OCI-M2 (cell line): ENCODE data around the gene PTPN14.

Source experiments
- DNase-seq: peaks from one replicate; lab custom pipeline; 2025; ENCODE audit not compliant: unreplicated experiment; lab: John Stamatoyannopoulos, UW

Gene PTPN14

DNA sequence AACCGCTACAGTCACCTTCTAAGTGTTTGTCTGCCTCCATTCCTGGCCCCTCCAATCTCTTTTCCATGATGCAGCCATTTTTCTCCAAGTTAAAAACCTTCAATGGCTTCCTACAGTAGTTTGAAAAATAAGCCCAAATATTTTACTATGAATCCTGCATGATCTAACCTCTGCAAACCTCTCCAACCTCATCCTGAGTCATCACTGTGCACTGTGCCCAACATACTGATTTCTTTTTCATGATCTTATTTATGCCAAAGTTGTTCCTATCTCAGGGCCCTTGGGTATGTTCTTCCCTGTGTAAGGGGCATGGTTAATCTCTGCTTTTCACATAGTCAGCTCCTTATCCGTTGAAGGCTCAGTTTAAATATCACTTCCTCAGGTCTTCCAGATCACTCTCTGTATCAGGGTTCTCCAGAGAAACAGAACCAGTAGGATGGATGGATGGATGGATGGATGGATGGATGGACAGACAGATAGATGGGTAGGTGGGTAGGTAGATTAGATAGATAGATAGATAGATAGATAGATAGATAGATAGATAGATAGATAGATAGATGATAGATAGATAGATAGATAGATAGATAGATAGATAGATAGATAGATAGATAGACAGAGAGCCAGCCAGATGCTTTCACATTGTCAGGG, 18.1 kb upstream of the PTPN14 start:
- DNase-seq: no peak

DNA sequence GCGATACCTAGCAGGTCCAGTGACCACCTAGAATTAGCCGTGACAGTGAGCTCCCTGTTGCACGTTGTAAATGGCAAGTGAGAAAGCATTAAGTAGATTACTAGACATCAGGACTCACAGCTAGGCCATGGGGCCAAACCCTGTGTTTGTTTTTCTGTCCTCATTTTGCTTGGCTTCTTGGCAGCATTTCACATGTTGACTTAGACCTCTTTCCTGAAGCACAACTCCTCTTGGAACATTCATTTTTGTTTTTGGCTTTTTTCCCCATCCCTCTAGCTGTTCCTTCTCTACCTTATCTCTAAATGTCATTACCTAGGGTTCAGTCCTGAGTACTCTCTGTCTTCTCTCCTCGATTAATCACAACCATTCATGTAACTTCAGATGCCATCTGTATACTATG, 16.9 kb upstream of the PTPN14 start:
- no peak for DNase-seq

DNA sequence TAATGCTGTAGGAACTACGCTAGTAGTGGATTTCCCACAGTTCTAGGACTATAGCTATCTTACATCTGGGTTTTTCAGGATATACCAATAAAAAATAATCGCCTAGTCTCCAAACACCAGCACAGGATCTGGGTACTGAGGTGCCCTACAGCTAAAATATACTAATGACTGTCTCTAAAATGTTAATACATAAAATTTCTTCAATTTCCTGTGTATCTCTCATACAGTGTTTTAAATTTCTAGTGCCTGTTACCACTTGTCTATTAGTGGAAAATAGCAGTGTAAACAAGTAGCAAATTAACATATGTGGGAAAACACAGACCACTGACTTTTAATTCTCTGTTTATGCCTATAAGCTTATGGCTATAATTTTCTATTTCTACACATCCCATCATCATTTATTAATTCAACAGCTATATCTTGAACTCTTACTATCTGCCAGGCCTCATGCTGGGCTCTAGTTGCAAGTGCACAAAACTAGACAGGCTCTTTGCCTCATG, 16.1 kb upstream of the PTPN14 start:
- DNase-seq: no peak

DNA sequence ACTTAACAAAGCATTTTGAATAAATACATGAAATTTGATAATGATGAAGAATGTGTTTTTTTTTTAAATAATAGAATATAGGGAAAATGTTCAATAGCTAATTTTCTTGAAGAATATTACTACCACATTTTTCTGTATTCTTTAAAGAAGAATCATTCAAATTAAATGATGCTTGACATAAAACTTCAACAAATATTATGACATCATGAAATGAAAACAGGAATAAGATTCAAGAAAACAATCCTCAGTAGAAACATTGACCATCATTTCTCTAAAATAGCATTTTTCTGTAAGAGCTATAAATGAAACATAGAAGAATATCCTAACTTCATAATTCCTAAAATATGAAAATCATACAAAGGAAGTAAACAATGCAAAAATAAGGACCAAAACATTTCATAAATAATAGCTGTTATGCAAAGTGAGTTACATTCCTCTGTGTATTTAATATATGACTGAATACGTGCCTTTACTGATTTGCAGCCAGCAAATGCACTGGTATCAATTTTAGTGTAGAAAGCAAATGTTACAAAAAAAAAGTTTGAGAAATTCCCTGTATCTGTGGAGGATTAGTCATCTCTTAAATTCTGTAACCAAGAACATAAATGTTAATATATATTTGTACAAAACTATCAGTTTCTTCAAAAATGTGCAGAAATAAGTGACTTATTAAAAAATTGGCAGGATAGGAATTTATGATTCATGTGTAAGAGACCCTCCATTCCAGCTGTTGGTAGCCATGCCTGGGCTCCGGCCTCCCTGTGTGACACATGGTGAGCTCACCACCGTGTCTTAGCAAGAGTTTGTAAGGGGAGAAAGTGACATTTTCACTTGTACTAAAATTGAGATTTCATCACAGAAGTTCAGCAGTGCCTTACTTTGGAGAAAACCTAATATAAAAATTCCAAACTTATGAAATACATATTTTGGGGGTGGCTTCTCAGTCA, 15.0 kb upstream of the PTPN14 start:
- no peak for DNase-seq

DNA sequence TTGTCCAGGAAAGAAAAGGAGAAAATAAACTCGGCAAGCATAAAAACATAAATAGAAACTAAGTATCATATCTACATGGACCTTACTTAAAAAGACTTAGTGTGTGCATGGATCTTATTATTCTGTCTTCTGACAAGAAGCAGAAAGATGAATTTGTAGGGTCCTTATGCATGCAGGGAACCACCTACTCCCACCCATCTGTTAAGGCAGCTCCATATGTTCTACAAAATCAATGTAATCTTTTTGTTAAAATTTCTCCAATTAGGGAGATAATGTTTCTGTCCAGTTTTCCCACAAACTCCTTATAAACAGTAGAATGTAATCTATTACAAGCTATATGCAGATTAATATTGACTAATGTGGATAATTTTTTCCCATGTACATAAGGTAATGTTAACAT, 13.9 kb upstream of the PTPN14 start:
- DNase-seq: no peak

DNA sequence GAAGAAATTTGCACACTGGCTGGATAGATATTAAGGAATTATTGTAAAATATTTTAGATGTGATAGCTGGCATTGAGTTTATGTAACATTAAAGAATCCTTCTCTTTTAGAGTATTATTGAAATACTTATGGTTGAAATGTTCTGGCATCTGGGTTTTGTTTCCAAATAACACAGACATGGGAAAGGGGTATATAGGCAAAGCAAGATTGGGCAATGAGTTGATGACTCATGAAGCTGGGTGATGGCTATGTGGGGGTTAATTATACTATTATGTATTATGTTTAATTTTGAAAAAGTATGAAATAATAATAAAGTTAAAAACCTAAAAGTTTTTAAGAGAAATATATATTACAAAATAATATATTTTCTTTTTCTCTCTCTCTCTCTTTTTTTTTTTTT, 12.5 kb upstream of the PTPN14 start:
- no peak for DNase-seq

DNA sequence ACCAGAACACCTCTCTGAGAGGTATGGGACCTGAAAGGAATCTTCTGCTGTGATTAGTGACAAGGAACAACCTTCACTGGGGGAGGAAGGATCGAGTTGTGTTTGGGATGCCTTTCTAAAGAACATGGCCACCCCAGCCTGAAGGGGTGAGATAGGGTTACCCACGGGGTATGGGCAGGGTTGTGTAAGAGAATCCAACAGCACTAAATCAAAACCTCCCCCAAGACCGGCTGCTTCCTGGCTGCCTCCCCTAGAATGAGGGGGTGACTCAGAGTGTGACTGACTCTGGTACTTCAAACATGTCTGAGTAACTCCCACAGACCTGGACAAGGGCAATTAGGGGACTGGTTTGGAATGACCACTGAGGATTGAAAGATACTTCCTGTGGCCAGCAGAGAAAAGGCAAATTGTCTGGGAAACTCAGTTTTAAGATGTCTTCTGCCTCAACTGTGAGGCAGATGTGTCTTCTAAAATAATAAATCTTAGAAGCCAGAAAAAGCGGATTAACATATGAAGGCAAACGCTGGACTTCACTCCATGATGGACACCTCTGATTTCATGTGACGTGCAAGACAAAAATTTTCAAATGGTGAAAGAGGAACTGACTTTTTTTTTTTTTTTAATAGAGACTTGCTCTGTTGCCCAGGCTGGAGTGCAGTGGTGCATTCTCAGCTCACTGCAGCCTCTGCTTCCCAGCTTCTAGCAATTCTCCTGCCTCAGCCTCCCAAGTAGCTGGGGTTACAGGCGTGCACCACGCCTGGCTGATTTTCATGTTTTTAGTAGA, 6.7 kb upstream of the PTPN14 start:
- no peak for DNase-seq

DNA sequence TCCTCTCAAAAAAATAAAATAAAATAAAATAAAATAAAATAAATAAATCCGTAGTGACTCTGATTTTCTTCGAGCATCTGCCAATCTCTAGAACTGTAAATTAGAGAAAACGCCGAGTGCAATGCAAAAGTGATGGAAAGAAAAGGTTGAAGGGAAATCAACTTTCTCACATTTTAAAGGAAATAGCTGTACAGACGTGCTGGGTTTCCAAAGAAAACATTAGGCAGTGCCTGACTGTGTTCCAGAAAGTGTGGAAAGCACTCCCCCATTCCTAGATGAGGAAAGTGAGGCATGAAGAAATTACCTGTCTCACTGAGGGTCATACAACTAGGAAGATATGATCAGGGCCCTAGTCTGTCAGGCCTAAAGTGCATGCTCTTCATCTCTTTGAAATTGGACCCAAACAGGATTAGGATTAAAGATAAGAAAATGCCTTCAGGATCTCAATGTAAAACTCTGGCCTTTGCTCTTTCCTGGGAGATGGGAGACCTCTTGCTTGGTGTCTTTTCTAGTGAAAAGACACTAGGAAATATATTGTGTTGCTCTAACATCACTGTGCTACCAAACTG, 1.8 kb upstream of the PTPN14 start:
- no peak for DNase-seq

DNA sequence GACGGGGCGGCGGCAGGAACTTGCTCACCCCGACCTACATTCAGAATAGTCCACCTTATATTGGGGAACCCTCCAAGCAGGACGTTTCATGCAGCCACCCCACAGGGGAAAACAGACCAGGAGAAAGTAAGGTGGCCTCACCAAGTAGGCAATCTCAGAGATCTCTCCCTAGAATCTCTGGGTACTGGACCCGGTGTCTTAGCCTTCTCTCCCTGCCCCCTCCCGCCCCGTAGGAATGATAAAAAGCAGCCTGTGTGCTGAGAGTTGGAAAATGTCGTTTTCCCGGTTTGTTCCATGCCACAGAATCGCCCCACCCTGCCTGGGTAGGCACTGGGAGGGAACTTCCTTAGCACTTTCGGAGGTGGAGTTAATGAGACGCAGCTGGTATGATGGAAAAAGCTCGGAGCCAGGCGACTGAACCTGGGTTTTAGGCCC, 789 bp upstream of the PTPN14 start:
- no peak for DNase-seq

DNA sequence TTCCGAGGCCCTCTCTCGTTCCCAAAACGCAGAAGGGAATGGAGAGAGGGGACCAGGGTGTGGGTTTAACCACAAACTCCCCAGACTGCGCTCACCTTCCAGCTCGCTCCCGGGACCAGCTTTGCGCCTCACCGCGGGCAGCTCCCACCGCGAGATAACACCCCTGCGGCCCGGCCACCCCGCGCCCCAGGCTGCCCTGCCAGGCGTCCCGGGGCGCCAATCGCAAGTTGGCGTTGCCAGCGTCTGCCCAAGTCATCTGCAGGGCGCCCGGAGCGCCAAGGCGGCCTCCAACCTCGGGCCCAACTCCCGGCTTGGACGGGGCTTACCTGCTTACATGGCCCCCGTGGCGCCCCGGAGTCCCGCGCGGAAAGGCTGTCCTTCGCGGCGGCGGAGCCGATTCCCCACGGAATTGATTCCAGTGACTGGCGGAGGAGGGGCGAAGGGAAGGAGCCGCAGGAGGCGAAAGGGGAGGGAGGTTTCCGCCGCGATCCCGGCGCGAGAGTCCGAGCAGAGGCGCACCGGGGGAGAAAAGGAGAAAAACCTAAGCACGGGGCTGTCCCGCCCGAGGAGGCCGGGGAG, 456 bp downstream of the PTPN14 start:
- no peak for DNase-seq

DNA sequence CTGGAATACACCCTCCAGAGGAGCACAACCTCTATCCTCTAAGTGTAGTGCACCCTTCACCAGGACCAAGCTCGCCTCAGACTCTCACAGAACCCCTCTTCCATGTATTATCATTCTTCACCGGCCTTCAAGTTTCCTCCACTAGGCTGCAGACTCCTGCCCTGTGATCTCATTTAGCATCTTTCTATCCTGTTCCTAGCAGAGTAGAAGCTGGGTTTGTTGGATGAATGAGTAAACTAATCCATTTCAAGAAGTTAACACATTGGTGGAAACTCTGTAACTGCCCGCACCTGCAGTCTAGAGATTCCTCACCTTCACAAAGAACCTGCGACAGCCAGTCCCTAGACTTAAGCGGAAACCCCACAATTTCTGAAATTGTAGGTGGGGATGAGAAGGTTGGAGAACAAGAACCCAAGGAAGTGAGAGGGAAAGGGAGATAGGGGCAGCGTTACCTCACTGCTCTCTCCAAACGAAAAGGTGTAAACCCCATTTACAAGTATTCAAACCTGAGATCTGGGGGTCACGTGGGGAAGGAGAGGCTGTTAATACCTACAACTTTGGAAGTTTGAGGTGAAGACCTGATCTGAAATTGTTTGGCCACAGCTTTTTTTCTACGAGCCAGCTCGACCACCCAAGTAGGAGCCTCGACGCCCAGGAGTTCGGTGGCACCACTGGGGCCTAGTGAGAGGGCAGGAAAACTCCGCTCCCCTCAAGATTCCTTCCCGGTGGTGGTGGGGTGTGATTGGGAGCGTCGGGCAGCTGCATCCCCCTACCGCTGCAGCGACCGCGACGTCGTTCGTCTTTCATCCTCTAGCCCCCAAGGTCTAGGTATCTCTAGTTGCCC, 1.2 kb downstream of the PTPN14 start:
- DNase-seq: no peak

DNA sequence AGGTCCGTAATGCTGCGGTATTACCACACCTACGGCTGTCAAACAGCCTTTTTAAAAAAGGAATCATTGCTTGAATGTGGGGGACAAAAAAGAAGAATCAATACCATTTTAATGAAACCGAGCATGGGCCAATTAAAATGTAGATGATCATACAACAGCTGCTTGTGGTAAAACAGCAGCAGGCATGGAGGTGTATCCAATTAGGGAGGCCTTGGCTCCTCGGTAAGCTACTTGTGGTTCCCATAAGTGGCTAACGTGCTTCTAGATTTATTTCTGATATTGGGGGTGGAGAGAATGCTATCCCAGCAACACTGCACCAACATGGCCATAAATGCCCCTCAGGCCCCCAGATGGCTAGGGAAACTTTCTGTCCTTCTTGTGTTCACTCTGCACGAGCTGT, 1.8 kb downstream of the PTPN14 start:
- DNase-seq: no peak

DNA sequence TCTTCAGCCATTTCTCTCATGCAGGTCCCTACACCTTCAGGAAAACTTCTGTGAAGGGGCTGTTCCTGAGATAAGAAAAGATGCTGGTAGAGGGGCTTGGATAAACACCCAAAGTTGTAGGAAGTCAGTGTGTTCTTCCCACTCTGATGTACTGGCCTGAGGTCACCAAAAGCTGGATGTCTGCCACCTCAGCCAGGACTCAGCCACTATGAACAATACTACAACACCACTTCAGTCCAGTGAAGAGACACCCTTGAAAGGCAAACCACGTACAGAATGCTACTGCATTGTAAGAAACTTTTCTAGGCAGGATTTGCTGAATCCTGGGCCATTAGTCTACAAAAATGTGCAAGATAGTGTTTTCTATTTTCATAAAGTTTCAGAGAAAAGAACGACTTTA, 2.4 kb downstream of the PTPN14 start:
- DNase-seq: no peak

DNA sequence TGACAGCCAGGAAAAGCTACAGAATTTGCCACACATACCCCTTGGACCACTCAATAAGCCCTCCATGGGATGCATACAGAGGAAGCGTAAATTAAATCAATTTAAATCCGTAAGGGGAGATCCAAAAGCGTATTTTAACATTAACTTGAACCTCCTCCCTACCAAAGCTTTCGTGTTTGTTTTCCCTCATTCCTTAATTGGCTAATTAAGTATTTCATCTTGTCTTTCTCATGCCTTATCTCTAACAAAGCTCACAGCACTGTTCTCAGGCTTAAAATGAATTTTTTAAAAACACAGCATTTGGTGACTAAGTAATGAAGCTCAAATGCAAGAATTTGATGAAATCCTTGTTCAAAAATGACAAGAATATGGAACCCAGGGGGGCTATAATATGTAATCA, 3.1 kb downstream of the PTPN14 start:
- no peak for DNase-seq

DNA sequence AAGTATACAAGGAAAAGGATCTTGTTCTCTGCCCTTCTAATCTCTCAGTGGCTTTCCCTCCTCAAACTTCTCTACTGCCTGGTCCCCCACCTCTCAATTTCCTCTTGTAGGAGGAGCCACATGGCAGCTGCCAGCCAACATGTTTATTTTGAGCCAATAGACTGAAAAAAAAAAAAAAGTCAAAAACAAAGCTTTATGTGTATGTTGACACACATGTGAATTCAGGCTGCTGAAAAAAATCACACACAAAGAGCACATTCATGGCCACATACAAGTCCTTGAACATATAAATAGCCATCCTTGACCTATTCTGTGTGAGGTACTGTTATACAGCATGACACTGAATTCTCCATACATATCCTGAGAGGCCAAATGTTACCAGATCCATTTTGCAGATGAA, 3.7 kb downstream of the PTPN14 start:
- no peak for DNase-seq

DNA sequence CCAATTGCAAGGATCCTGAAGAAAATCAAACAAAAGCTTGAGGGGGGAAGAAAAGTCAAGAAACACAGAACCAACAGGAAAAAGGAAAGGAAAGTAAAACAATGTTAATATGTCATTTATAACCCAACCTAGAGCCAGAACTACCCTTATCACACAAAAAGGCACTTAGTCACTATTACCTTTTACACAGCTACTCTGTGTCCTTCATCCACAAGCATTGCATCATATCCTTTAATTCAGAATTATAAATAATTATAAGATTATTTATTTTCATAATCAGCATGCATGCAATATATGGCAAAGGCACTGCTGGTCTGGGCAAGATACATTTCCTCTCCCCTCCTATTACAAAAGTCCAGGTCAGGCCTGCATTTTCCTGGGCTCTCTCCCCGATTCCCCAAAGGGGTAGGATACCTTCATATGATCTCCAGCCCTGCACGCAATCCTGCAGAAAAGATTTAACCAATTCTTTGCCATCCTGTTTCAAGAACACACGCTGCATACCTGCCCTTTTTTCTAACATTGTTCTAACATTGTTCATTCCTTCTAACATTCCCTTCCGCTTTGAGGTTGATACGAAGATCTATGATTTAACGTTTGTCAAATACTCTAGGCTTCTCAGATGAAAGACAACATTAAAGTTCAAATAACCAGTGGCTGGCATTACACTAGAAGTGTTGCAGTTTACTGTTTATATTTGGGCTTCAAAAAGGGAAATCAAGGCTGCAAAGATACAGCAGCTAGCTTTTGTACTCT, 4.3 kb downstream of the PTPN14 start:
- no peak for DNase-seq

DNA sequence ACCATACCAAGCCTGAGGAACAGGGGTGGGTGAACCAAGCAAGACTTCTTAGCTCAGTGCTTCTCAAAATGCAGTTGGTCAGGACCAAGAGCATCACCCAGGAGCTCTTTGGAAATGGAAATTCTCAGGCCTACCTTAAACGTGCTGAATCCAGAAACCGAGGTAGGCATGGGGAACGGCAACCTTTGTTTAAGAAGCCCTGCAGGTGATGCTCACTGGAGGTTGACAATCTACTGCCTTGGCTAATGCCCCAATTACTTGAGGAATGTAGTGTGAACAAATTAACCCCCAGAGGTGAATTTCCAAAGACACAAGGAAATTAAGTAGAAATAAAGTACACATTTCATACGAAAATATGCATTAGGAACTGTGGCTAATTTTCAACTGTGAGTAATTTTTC, 5.3 kb downstream of the PTPN14 start:
- DNase-seq: no peak

DNA sequence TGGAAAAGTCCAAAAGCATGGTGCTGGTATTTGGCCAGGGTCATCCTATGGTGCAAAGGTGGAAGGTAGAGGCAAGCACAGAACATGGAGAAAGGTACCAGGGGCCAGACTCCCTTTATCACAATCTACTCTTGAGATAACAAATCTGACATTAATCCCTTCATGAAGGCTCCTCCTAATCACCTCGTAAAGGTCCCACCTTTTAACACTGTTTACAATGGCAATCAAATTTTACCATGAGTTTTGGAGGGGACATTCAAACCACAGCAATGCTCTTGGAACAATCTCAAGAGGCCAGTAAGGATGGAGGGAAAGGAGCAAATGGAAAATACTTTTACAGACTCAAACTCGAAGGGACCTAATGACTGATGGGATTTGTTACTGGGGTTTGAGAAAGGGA, 6.1 kb downstream of the PTPN14 start:
- no peak for DNase-seq

DNA sequence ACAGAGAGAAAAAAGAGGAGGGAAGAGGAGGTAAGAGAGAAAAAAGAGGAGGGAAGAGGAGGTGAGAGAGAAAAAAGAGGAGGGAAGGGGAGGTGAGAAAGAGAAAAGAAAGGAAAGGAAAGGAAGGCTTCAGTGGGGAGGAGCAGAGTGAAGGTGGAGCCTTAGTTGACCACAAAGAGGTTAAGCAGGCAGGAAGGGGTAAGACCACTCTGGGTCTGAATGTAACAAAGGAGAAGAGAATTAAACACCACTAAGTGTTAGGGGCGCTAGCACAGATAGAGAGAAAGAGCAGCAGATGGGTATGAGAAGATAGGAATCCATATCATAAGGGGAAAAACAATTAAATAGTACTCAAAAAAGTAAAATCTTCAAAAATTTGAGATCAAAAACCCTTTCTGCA, 6.6 kb downstream of the PTPN14 start:
- no peak for DNase-seq
